PC-3 (cell line): ENCODE data around the gene MGLL.

Source experiments
- CTCF ChIP-seq: fragments of 300-600 bp; sonication (generic); conservative IDR thresholded peaks from 2 replicates; pipeline ENCODE4 v1.5.1; 2017; ENCODE audit warnings: antibody characterized with exemption, low read depth, mild to moderate bottlenecking, low read length
- EZH2 ChIP-seq: fragments of 300-600 bp; sonication (generic); IDR thresholded peaks from one replicate; pipeline ENCODE4 v1.6.1; 2017; ENCODE audit warnings: antibody characterized with exemption, mild to moderate bottlenecking, low read length; ENCODE audit not compliant: unreplicated experiment
- EZH2phosphoT487 ChIP-seq: fragments of 300-600 bp; sonication (generic); IDR thresholded peaks from 2 replicates; pipeline ENCODE4 v1.6.1; 2018; ENCODE audit warnings: mild to moderate bottlenecking, antibody characterized with exemption, low read length, borderline replicate concordance

- no peak for TF ChIP-seq CTCF
- no peak for TF ChIP-seq EZH2
- TF ChIP-seq EZH2phosphoT487: no peak
Measured at GRCh38 chr3:127682561-127682960, 139.8 kb downstream of the MGLL start.
